ENCODE measurements around the gene S100B. TPM values are rescaled to one million over a fixed set of nuclear protein-coding genes. Genes with fewer than 3 reads are reported as not detected.

S100B gene
- total RNA-seq, 1 experiment from 2014 or later = not detected

- POLR2A ChIA-PET = interaction anchor here (1.0 to 2.1 kb wide), 2 partner anchors 9 to 10 kb away, joined by 4 to 6 read pairs; no protein-coding TSS in a partner anchor
- Mint-ChIP-seq H3K9me3 (ENCODE audit: unreplicated experiment) (no peaks in the 10 kb centered on the region), H3K36me3 (ENCODE audit: insufficient read depth, unreplicated experiment) (peaks cover 87% of the 10 kb centered on the region), H3K4me3 (ENCODE audit: unreplicated experiment) (no peak overlapping the region), H3K4me1 (ENCODE audit: insufficient read depth, unreplicated experiment) (peaks cover 27% of the 10 kb centered on the region), H3K27ac (ENCODE audit: low read depth, unreplicated experiment) (no peak overlapping the region), H3K27me3 (ENCODE audit: insufficient read depth, unreplicated experiment) (no peaks in the 10 kb centered on the region)
- intact Hi-C loops (cut with micrococcal nuclease) = no loop called here
- CTCF ChIA-PET = interaction anchor here (0.5 to 1.4 kb wide), 3 partner anchors 11 to 188 kb away, joined by 3 to 4 read pairs (median 4); no protein-coding TSS in a partner anchor
- BruUV-seq (replicated peaks) = no TSS peak
- TF ChIP-seq CTCF (IDR thresholded peaks at IDR 0.05; ENCODE audit: unreplicated experiment) = no peak
- no peak for DNase-seq (ENCODE audit: unreplicated experiment)
Measured at GRCh38 chr21:46643379-46644177, 38.7 kb upstream of the S100B start.

- ChIA-PET POLR2A (no interaction called here), CTCF (no interaction called here)
- Mint-ChIP-seq H3K27me3 (ENCODE audit: insufficient read depth, unreplicated experiment) (no peaks in the 10 kb centered on the region), H3K36me3 (ENCODE audit: insufficient read depth, unreplicated experiment) (peaks cover 68% of the 10 kb centered on the region), H3K9me3 (ENCODE audit: unreplicated experiment) (no peaks in the 10 kb centered on the region), H3K27ac (ENCODE audit: low read depth, unreplicated experiment) (no peak overlapping the region), H3K4me3 (ENCODE audit: unreplicated experiment) (no peak overlapping the region), H3K4me1 (ENCODE audit: insufficient read depth, unreplicated experiment) (peaks cover 40% of the 10 kb centered on the region)
- DNase-seq (ENCODE audit: unreplicated experiment) = peak; percentile 16
- no peak for TF ChIP-seq CTCF (IDR thresholded peaks at IDR 0.05; ENCODE audit: unreplicated experiment)
- BruUV-seq (replicated peaks) = no TSS peak
- intact Hi-C loops (cut with micrococcal nuclease) = no loop called here
Measured at GRCh38 chr21:46641656-46642055, 36.8 kb upstream of the S100B start.

DNA sequence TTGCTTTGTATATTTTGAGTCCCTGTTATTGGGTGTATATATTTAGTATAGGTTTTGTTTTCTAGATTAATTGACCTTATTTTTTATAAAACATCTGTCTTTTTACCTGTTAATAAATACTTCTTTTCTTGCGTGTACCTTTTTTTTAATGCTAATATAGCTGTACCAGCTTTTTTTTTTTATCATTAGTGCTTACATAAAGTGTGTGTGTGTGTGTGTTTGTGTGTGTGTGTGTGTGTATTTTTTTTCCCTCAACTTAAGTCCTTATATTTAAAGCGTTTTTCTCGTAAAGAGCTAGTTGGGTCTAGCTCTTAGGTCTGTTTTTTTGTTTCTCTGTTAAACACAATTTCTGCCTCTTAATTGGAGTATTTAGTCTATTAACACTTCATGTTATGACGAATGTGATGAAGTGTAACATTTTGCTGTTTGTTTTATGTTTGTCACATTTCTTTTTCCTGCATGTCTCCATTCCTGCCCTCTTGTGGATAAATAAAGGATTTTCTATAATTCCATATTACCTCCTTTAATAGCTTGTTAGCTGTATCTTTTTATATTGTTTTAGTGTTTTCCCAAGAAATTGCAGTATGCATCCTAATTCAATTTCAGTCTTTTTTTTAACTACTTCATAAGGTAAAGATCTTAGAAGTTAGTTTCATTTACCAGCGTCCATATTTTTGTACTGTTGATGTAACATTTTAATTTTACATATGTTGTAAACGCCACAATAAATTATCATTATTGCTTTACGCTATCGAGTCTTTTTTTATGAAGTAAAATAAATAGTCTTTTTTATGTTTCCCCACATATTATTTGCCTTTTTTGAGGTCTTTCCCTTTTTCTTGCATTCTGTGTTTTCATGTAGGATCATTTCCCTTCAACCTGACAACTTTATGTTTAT lies 34.9 kb upstream of the S100B start:
- ChIA-PET CTCF (interaction anchor here (0.6 to 1.3 kb wide), 10 partner anchors 8 to 266 kb away, joined by 3 to 5 read pairs (median 3); no protein-coding TSS in a partner anchor), POLR2A (interaction anchor here (0.7 to 1.8 kb wide), 8 partner anchors 27 to 496 kb away, joined by 3 to 10 read pairs (median 4); partner anchors contain the start of genes DIP2A and LSS)
- peak; percentile 40 for DNase-seq (ENCODE audit: unreplicated experiment)
- Mint-ChIP-seq H3K4me3 (ENCODE audit: unreplicated experiment) (peak overlapping the region; percentile 58), H3K27ac (ENCODE audit: low read depth, unreplicated experiment) (no peak overlapping the region), H3K9me3 (ENCODE audit: unreplicated experiment) (no peaks in the 10 kb centered on the region), H3K27me3 (ENCODE audit: insufficient read depth, unreplicated experiment) (no peaks in the 10 kb centered on the region), H3K36me3 (ENCODE audit: insufficient read depth, unreplicated experiment) (peaks cover 56% of the 10 kb centered on the region), H3K4me1 (ENCODE audit: insufficient read depth, unreplicated experiment) (peaks cover 43% of the 10 kb centered on the region)
- peak; percentile 40 for TF ChIP-seq CTCF (IDR thresholded peaks at IDR 0.05; ENCODE audit: unreplicated experiment)
- intact Hi-C loops (cut with micrococcal nuclease) = loop anchor here (1.0 kb wide), 1 partner anchor 181 kb away; the partner anchor contains the start of gene DIP2A
- no TSS peak for BruUV-seq (replicated peaks)
